GM04503 (cell line): ENCODE measurements around the gene FBXO45.
"Not testable (repeated sequence)": the region's sequence is repeated elsewhere in the genome, so short reads cannot be mapped to it uniquely, and the experiment has no call there.

Experiments used
- DNase-seq: peaks from one replicate; pipeline ENCODE4 v3.0.0-alpha.2; 2012; ENCODE audit warnings: low read depth

The FBXO45 gene

GRCh38 chr3:196568246-196569002 is at the start of gene FBXO45, which contains the start of gene WDR53:
TSS of gene FBXO45 (plus strand) at chr3:196568660. CDS start at chr3:196568985, 325 bp downstream.
TSS of gene WDR53 (minus strand) at chr3:196568554. CDS start at chr3:196561475, 7,079 bp downstream.
- peak; percentile 64 for DNase-seq

GRCh38 chr3:196518966-196519717 is 49.3 kb upstream of the FBXO45 start:
- DNase-seq, result no peak

GRCh38 chr3:196519718-196520082 is 48.8 kb upstream of the FBXO45 start:
- no peak for DNase-seq

GRCh38 chr3:196521291-196521690 is 47.2 kb upstream of the FBXO45 start:
- not testable (repeated sequence) for DNase-seq

- DNase-seq, result no peak
Measured at GRCh38 chr3:196523841-196524240, 44.6 kb upstream of the FBXO45 start.

GRCh38 chr3:196524527-196524926 is 43.9 kb upstream of the FBXO45 start:
- no peak for DNase-seq

- no peak for DNase-seq
Measured at GRCh38 chr3:196525141-196525540, 43.3 kb upstream of the FBXO45 start.

- no peak for DNase-seq
Measured at GRCh38 chr3:196528639-196529233, 39.7 kb upstream of the FBXO45 start.

GRCh38 chr3:196531418-196531817 is 37.0 kb upstream of the FBXO45 start:
- no peak for DNase-seq

GRCh38 chr3:196533260-196533681 is 35.2 kb upstream of the FBXO45 start:
- no peak for DNase-seq

GRCh38 chr3:196537319-196537984 is 31.0 kb upstream of the FBXO45 start:
- no peak for DNase-seq

GRCh38 chr3:196541684-196542445 is 26.6 kb upstream of the FBXO45 start:
- no peak for DNase-seq

- no peak for DNase-seq
Measured at GRCh38 chr3:196544491-196544992, 23.9 kb upstream of the FBXO45 start.

- DNase-seq, result no peak
Measured at GRCh38 chr3:196546537-196546936, 21.9 kb upstream of the FBXO45 start.

GRCh38 chr3:196547067-196547466 is 21.4 kb upstream of the FBXO45 start:
- DNase-seq, result no peak

- DNase-seq, result not testable (repeated sequence)
Measured at GRCh38 chr3:196549312-196549711, 19.1 kb upstream of the FBXO45 start.

GRCh38 chr3:196550172-196550571 is 18.3 kb upstream of the FBXO45 start:
- not testable (repeated sequence) for DNase-seq

GRCh38 chr3:196552253-196552652 is 16.2 kb upstream of the FBXO45 start:
- DNase-seq, result no peak

GRCh38 chr3:196553551-196553950 is 14.9 kb upstream of the FBXO45 start:
- DNase-seq, result no peak

- DNase-seq, result no peak
Measured at GRCh38 chr3:196554205-196554604, 14.3 kb upstream of the FBXO45 start.

- DNase-seq, result no peak
Measured at GRCh38 chr3:196555295-196555694, 13.2 kb upstream of the FBXO45 start.
